ENCODE results near the gene MMAB. TPM values are rescaled to one million over a fixed set of nuclear protein-coding genes. Genes with fewer than 3 reads are reported as not detected.
"Not testable (repeated sequence)": the region's sequence is repeated elsewhere in the genome, so short reads cannot be mapped to it uniquely, and the experiment has no call there.

MMAB gene
- total RNA-seq, 2 experiments from 2014 or later: 37.7 to 44.3 TPM

- Mint-ChIP-seq H3K4me3 (no peak overlapping the region), H3K36me3 (ENCODE audit: low read depth) (no peaks in the 10 kb centered on the region), H3K27ac (no peak overlapping the region), H3K9me3 (ENCODE audit: low read depth) (no peaks in the 10 kb centered on the region), H3K27me3 (peaks cover 21% of the 10 kb centered on the region), H3K4me1 (no peaks in the 10 kb centered on the region)
- POLR2A ChIA-PET: no interaction called here
- CTCF ChIA-PET: no interaction called here
- DNase-seq (no peak), ATAC-seq (no peak)
- intact Hi-C loops (cut with DNase I, micrococcal nuclease): no loop called here
Measured at GRCh38 chr12:109611223-109611622, 37.9 kb upstream of the MMAB start.

GRCh38 chr12:109610523-109610922 is 37.2 kb upstream of the MMAB start:
- Mint-ChIP-seq H3K4me1 (no peaks in the 10 kb centered on the region), H3K36me3 (ENCODE audit: low read depth) (no peaks in the 10 kb centered on the region), H3K4me3 (no peak overlapping the region), H3K27me3 (peaks cover 19% of the 10 kb centered on the region), H3K27ac (no peak overlapping the region), H3K9me3 (ENCODE audit: low read depth) (no peaks in the 10 kb centered on the region)
- CTCF ChIA-PET: interaction anchor here (1.3 kb wide), 1 partner anchor 13 kb away, joined by 4 read pairs; no protein-coding TSS in a partner anchor
- POLR2A ChIA-PET: no interaction called here
- DNase-seq (no peak), ATAC-seq (no peak)
- intact Hi-C loops (cut with DNase I, micrococcal nuclease): no loop called here

DNA sequence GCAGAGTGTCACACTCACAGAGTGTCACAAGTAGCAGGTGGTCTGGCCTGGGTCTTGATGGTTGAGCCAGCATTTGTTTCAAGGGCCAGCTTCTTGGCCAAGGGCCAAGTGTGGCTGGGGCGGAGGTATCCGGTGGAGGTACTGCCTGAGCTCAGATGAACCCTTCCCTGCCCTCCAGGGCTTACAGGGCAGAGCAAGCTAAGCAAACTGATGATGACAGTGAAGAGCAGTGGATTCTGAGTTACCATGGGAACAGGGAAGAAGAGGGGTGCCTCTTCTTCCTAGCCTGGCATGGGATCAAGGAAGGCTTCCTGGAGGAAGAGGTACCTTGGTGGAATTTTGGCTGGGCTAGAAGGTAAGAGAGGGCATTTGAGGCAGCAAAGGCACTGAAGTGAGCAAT is 36.0 kb upstream of the MMAB start:
- Mint-ChIP-seq H3K27me3 (peaks cover 12% of the 10 kb centered on the region), H3K4me3 (no peak overlapping the region), H3K9me3 (ENCODE audit: low read depth) (no peaks in the 10 kb centered on the region), H3K4me1 (no peaks in the 10 kb centered on the region), H3K27ac (no peak overlapping the region), H3K36me3 (ENCODE audit: low read depth) (no peaks in the 10 kb centered on the region)
- ATAC-seq (no peak), DNase-seq (no peak)
- POLR2A ChIA-PET: no interaction called here
- CTCF ChIA-PET: interaction anchor here (1.1 to 1.5 kb wide), 3 partner anchors 10 to 12 kb away, joined by 4 read pairs; no protein-coding TSS in a partner anchor
- intact Hi-C loops (cut with DNase I, micrococcal nuclease): no loop called here

- no peaks in the 10 kb centered on the region for H3K9me3 Mint-ChIP-seq (ENCODE audit: low read depth)
- no peaks in the 10 kb centered on the region for H3K4me1 Mint-ChIP-seq
- CTCF ChIA-PET: interaction anchor here (1.0 to 1.5 kb wide), 3 partner anchors 9 to 12 kb away, joined by 3 to 4 read pairs (median 4); no protein-coding TSS in a partner anchor
- ATAC-seq (no peak), DNase-seq (no peak)
- POLR2A ChIA-PET: no interaction called here
- H3K27ac Mint-ChIP-seq: no peak overlapping the region
- peaks cover 12% of the 10 kb centered on the region for H3K27me3 Mint-ChIP-seq
- intact Hi-C loops (cut with DNase I, micrococcal nuclease): no loop called here
- H3K4me3 Mint-ChIP-seq: no peak overlapping the region
- no peaks in the 10 kb centered on the region for H3K36me3 Mint-ChIP-seq (ENCODE audit: low read depth)
Measured at GRCh38 chr12:109608793-109609192, 35.5 kb upstream of the MMAB start.

DNA sequence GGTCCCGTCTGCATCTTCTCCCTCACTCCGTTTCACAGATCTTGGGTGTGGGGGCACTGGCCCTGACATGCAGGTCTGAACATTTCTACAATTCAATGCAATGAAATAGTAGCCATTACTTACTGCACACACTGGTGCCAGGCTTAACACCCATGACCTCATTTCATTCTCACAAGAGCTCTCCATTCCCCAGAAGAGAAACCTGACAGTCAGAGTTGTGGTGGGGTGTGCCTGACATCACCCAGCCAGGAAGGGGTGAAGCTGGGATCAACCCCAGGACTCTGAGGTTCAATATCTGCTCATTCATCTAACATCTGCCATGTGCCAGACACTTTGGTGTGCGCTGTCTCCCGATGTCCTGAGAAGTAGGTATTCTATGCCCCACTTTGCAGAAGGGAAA is 35.0 kb upstream of the MMAB start:
- DNase-seq: no peak
- Mint-ChIP-seq H3K4me3 (no peak overlapping the region), H3K36me3 (ENCODE audit: low read depth) (no peaks in the 10 kb centered on the region), H3K9me3 (ENCODE audit: low read depth) (no peaks in the 10 kb centered on the region), H3K27ac (no peak overlapping the region), H3K27me3 (peaks cover 12% of the 10 kb centered on the region), H3K4me1 (no peaks in the 10 kb centered on the region)
- intact Hi-C loops (cut with DNase I, micrococcal nuclease): no loop called here
- ChIA-PET POLR2A (no interaction called here), CTCF (interaction anchor here (1.0 to 1.5 kb wide), 3 partner anchors 8 to 12 kb away, joined by 3 to 4 read pairs (median 4); no protein-coding TSS in a partner anchor)
- ATAC-seq: no peak

DNA sequence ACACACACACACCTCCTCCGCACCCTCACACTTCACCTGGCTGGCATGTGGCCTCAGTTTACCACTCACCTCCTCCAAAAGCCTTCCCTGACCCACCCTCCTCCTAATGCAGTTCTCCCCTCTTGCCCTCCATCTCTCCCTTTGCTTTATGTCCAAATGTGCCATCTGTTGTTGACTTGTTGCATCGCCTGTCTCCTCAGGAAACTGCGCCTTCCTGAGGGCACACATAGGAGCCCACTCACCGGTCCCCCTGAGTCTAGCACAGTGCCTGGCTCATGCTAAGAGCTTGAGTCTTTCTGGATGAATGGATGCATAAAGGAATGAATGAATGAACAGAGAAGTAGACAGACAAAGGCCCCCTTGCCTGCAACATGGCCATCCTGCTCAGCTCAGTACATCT is 34.3 kb upstream of the MMAB start:
- Mint-ChIP-seq H3K36me3 (ENCODE audit: low read depth) (no peaks in the 10 kb centered on the region), H3K4me1 (no peaks in the 10 kb centered on the region), H3K27ac (no peak overlapping the region), H3K27me3 (peaks cover 12% of the 10 kb centered on the region), H3K4me3 (no peak overlapping the region), H3K9me3 (ENCODE audit: low read depth) (no peaks in the 10 kb centered on the region)
- ChIA-PET CTCF (interaction anchor here (0.8 to 1.0 kb wide), 2 partner anchors 11 to 82 kb away, joined by 3 read pairs; no protein-coding TSS in a partner anchor), POLR2A (no interaction called here)
- ATAC-seq: no peak
- DNase-seq: no peak
- intact Hi-C loops (cut with DNase I, micrococcal nuclease): no loop called here

- H3K9me3 Mint-ChIP-seq (ENCODE audit: low read depth): no peaks in the 10 kb centered on the region
- ATAC-seq (no peak), DNase-seq (no peak)
- H3K4me1 Mint-ChIP-seq: no peaks in the 10 kb centered on the region
- intact Hi-C loops (cut with DNase I, micrococcal nuclease): no loop called here
- H3K4me3 Mint-ChIP-seq: no peak overlapping the region
- no peak overlapping the region for H3K27ac Mint-ChIP-seq
- CTCF ChIA-PET: interaction anchor here (0.8 kb wide), 1 partner anchor 81 kb away, joined by 3 read pairs; no protein-coding TSS in a partner anchor
- peaks cover 10% of the 10 kb centered on the region for H3K27me3 Mint-ChIP-seq
- POLR2A ChIA-PET: no interaction called here
- H3K36me3 Mint-ChIP-seq (ENCODE audit: low read depth): no peaks in the 10 kb centered on the region
Measured at GRCh38 chr12:109606320-109607028, 33.2 kb upstream of the MMAB start.

- ATAC-seq (no peak), DNase-seq (no peak)
- Mint-ChIP-seq H3K4me3 (no peak overlapping the region), H3K27ac (no peak overlapping the region), H3K36me3 (ENCODE audit: low read depth) (no peaks in the 10 kb centered on the region), H3K9me3 (ENCODE audit: low read depth) (no peaks in the 10 kb centered on the region), H3K27me3 (peaks cover 9% of the 10 kb centered on the region), H3K4me1 (no peaks in the 10 kb centered on the region)
- intact Hi-C loops (cut with DNase I, micrococcal nuclease): no loop called here
- CTCF ChIA-PET: no interaction called here
- POLR2A ChIA-PET: no interaction called here
Measured at GRCh38 chr12:109605599-109606228, 32.4 kb upstream of the MMAB start.

DNA sequence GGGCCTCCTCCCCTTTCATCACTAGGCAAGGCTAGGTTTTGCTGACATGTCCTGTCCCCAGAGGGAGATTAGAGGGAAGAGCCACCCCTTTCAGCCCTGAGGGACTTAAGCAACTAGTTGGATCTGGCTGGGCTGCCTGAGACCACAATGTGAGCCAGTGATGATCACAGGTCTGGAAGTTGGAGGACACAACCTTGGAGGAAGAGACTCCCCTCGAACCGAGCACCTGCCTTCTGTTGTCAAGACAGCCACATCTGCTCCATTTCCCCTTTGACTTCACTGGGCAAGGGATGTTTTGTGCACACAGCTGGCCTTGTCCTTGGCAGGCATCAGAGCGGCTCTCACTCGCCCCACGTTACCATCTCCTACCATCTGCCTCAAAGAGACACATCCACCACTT is 31.7 kb upstream of the MMAB start:
- H3K4me1 Mint-ChIP-seq: no peaks in the 10 kb centered on the region
- ChIA-PET POLR2A (no interaction called here), CTCF (interaction anchor here (0.6 kb wide), 1 partner anchor 26 kb away, joined by 3 read pairs; no protein-coding TSS in a partner anchor)
- no peaks in the 10 kb centered on the region for H3K36me3 Mint-ChIP-seq (ENCODE audit: low read depth)
- intact Hi-C loops (cut with DNase I, micrococcal nuclease): no loop called here
- peaks cover 7% of the 10 kb centered on the region for H3K27me3 Mint-ChIP-seq
- no peaks in the 10 kb centered on the region for H3K9me3 Mint-ChIP-seq (ENCODE audit: low read depth)
- no peak for DNase-seq
- H3K4me3 Mint-ChIP-seq: no peak overlapping the region
- no peak overlapping the region for H3K27ac Mint-ChIP-seq
- ATAC-seq: no peak

GRCh38 chr12:109604132-109604585 is 30.9 kb upstream of the MMAB start:
- Mint-ChIP-seq H3K27me3 (peaks cover 7% of the 10 kb centered on the region), H3K4me3 (no peak overlapping the region), H3K4me1 (no peaks in the 10 kb centered on the region), H3K9me3 (ENCODE audit: low read depth) (no peaks in the 10 kb centered on the region), H3K36me3 (ENCODE audit: low read depth) (no peaks in the 10 kb centered on the region), H3K27ac (no peak overlapping the region)
- POLR2A ChIA-PET: no interaction called here
- CTCF ChIA-PET: interaction anchor here (0.5 to 0.8 kb wide), 4 partner anchors 19 to 145 kb away, joined by 3 to 4 read pairs (median 4); no protein-coding TSS in a partner anchor
- ATAC-seq (no peak), DNase-seq (no peak)
- intact Hi-C loops (cut with DNase I, micrococcal nuclease): no loop called here

DNA sequence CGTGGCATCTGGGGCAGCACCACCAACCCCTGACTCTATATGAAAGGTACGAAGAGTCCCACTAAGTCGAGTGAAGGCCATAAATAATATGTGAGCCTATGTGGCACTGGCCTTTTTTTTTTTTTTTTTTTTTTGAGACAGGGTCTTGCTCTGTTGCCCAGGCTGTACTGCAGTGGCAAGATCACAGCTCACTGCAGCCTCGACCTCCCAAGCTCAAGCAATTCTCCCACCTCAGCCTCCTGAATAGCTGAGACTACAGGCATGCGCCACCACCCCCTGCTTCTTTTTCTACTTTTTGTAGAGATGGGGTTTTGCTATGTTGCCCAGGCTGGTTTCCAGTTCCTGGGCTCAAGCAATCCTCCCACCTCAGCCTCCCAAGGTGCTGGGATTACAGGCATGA is 28.8 kb upstream of the MMAB start:
- ATAC-seq; DNase-seq; H3K9me3 Mint-ChIP-seq (ENCODE audit: low read depth); H3K4me3 Mint-ChIP-seq; H3K27me3 Mint-ChIP-seq; H3K27ac Mint-ChIP-seq; H3K36me3 Mint-ChIP-seq (ENCODE audit: low read depth); H3K4me1 Mint-ChIP-seq; POLR2A ChIA-PET; CTCF ChIA-PET; intact Hi-C loops (cut with DNase I, micrococcal nuclease): not testable (repeated sequence)

DNA sequence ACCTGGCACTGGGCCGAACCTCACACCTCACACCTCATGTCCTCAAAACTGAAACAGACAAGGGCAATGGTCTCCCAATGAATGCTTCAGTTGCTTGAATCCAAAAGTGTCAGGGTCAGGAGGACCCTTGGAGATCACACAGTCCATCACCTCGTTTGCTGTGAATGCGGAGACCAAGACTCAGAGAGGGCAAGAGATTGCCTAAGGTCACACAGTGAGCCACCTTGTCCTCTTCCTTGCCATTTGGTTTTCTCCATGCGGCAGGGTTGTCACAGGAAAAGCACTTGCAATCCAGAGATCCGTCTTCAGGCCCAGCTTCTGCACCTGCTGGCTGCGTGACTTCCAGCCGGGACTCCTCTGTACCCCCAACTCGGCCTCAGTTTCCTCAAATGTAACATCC is 28.3 kb upstream of the MMAB start:
- ChIA-PET POLR2A (no interaction called here), CTCF (no interaction called here)
- Mint-ChIP-seq H3K36me3 (ENCODE audit: low read depth) (no peaks in the 10 kb centered on the region), H3K4me3 (no peak overlapping the region), H3K9me3 (ENCODE audit: low read depth) (no peaks in the 10 kb centered on the region), H3K27me3 (no peaks in the 10 kb centered on the region), H3K27ac (no peak overlapping the region), H3K4me1 (peaks cover 12% of the 10 kb centered on the region)
- no peak for ATAC-seq
- intact Hi-C loops (cut with DNase I, micrococcal nuclease): no loop called here
- DNase-seq: no peak
